HCT116 (cell line): ENCODE data around the gene CNKSR1. TPM values are rescaled to one million over a fixed set of nuclear protein-coding genes. Genes with fewer than 3 reads are reported as not detected.

Experiments
- ATAC-seq: fragments of 200-7000 bp; cut with Tn5 transposase; 2 replicates; pipeline ENCODE4 v1.9.1; 2020; ENCODE audit warnings: mild to moderate bottlenecking, moderate library complexity
- BruUV-seq: library from RNA; stranded (reverse); fragments of 400-500 nt; replicated peaks from 2 replicates; lab custom pipeline; 2021; lab: Mats Ljungman, UMichigan
- CTCF ChIA-PET: fragments of 300-600 bp; sonication (Branson Sonifier 250); formaldehyde crosslinking; loops from one replicate; lab custom pipeline; 2021; ENCODE audit warnings: antibody characterized with exemption; lab: Charles Lee
- POLR2A ChIA-PET: fragments of 300-600, 350-600 bp; sonication (Branson Sonifier 250); formaldehyde crosslinking; loops from one replicate; lab custom pipeline; 2021; ENCODE audit warnings: antibody characterized with exemption; lab: Charles Lee
- RAD21 ChIA-PET, 2 experiments: fragments of 300-600 bp; sonication (Branson Sonifier 250); formaldehyde crosslinking; loops; one replicate each; lab custom pipeline; 2023; ENCODE audit warnings: low total read pairs in 2 of 2; ENCODE audit not compliant: uncharacterized antibody in 2 of 2, unreplicated experiment in 2 of 2, low non-redundant PET in 1 of 2; lab: Charles Lee
- DNase-seq: peaks from one replicate; pipeline ENCODE4 v3.0.0-alpha.2; 2010; ENCODE audit warnings: low read depth, low spot score
- H2AFZ ChIP-seq: fragments of 200-600 bp; shearing (Covaris generic), sonication (generic); 2 replicates; pipeline ENCODE4 v1.6.1; 2017; ENCODE audit warnings: low read depth, mixed run types, mixed read lengths, antibody characterized with exemption, low read length; ENCODE audit not compliant: poor library complexity, severe bottlenecking
- H3K27ac ChIP-seq: 2 replicates; pipeline ENCODE4 v1.5.1; 2012; ENCODE audit warnings: low read depth, low read length
- H3K27me3 ChIP-seq: fragments of 200-600 bp; sonication (generic); 2 replicates; pipeline ENCODE4 v1.6.1; 2016; ENCODE audit warnings: mixed run types, low read length, mixed read lengths; ENCODE audit not compliant: insufficient read depth
- H3K36me3 ChIP-seq, 2 experiments: fragments of 200-500 bp in 1 of 2; fragments of 200-600 bp in 1 of 2; sonication (Bioruptor generic) in 1 of 2; sonication (generic) in 1 of 2; 2 replicates each; pipeline versions ENCODE4 v1.5.1 to v1.6.1; 2014 to 2016; ENCODE audit warnings: low read length in 2 of 2, inconsistent platforms in 1 of 2, mixed read lengths in 1 of 2, mixed run types in 1 of 2; ENCODE audit not compliant: insufficient read depth in 2 of 2, control insufficient read depth in 1 of 2
- H3K4me1 ChIP-seq, 2 experiments: fragments of 200-600 bp in 1 of 2; sonication (generic) in 1 of 2; 2 replicates each; pipeline versions ENCODE4 v1.5.1 to v1.6.1; 2012 to 2017; ENCODE audit warnings: low read length in 2 of 2, inconsistent platforms in 1 of 2, mild to moderate bottlenecking in 1 of 2, mixed read lengths in 1 of 2, mixed run types in 1 of 2, moderate library complexity in 1 of 2; ENCODE audit not compliant: insufficient read depth in 2 of 2, control insufficient read depth in 1 of 2
- H3K4me2 ChIP-seq: fragments of 200-600 bp; sonication (generic); 2 replicates; pipeline ENCODE4 v1.6.1; 2017; ENCODE audit warnings: mixed run types, low read length, mixed read lengths
- H3K4me3 ChIP-seq, 2 experiments: fragments of 200-600 bp in 1 of 2; sonication (generic) in 1 of 2; replicated peaks in 1 of 2; 2 replicates each; pipeline ENCODE4 v1.5.1; 2011 to 2016; ENCODE audit warnings: low read length in 2 of 2, control low read depth in 1 of 2, low read depth in 1 of 2, mild to moderate bottlenecking in 1 of 2, mixed read lengths in 1 of 2, mixed run types in 1 of 2
- H3K79me2 ChIP-seq: fragments of 200-600 bp; sonication (generic); 2 replicates; pipeline ENCODE4 v1.6.1; 2017; ENCODE audit warnings: mild to moderate bottlenecking, mixed run types, low read length, moderate library complexity, mixed read lengths; ENCODE audit not compliant: insufficient read depth
- H3K9ac ChIP-seq: fragments of 200-600 bp; sonication (generic); 2 replicates; pipeline ENCODE4 v1.6.1; 2016; ENCODE audit warnings: low read length, mixed read lengths
- H3K9me2 ChIP-seq: fragments of 200-600 bp; sonication (generic), shearing (Covaris generic); 2 replicates; pipeline ENCODE4 v1.6.1; 2017; ENCODE audit warnings: mixed run types, mild to moderate bottlenecking, moderate library complexity; ENCODE audit not compliant: insufficient read depth
- H3K9me3 ChIP-seq, 2 experiments: fragments of 200-500 bp in 1 of 2; fragments of 200-600 bp in 1 of 2; sonication (Bioruptor generic) in 1 of 2; sonication (generic) in 1 of 2; 2 replicates each; pipeline ENCODE4 v1.6.1; 2014 to 2017; ENCODE audit warnings: low read length in 2 of 2, mixed read lengths in 2 of 2, inconsistent platforms in 1 of 2, low read depth in 1 of 2, mild to moderate bottlenecking in 1 of 2, mixed run types in 1 of 2, moderate library complexity in 1 of 2; ENCODE audit not compliant: control insufficient read depth in 1 of 2, insufficient read depth in 1 of 2
- H4K20me1 ChIP-seq: fragments of 200-600 bp; sonication (generic), shearing (Covaris generic); 2 replicates; pipeline ENCODE4 v1.6.1; 2017; ENCODE audit warnings: mixed run types, mild to moderate bottlenecking, moderate library complexity; ENCODE audit not compliant: insufficient read depth
- ELF1 ChIP-seq: IDR thresholded peaks from 2 replicates; pipeline ENCODE4 v1.6.1; 2012; ENCODE audit warnings: low read depth, borderline replicate concordance
- EZH2phosphoT487 ChIP-seq: fragments of 200-600 bp; IDR thresholded peaks from 2 replicates; pipeline ENCODE4 v1.6.1; 2018; ENCODE audit warnings: antibody characterized with exemption, borderline replicate concordance
- FOSL1 ChIP-seq: IDR thresholded peaks from 2 replicates; pipeline ENCODE4 v1.6.1; 2012; ENCODE audit warnings: low read depth
- POLR2AphosphoS5 ChIP-seq: IDR thresholded peaks from 2 replicates; pipeline ENCODE4 v1.6.1; 2011; ENCODE audit warnings: mild to moderate bottlenecking, low read depth, low read length, moderate library complexity
- RAD21 ChIP-seq: IDR thresholded peaks from 2 replicates; pipeline ENCODE4 v1.6.1; 2012; ENCODE audit warnings: low read depth, mild to moderate bottlenecking
- SIN3A ChIP-seq: IDR thresholded peaks from 2 replicates; pipeline ENCODE4 v1.6.1; 2012; ENCODE audit warnings: low read depth
- YY1 ChIP-seq: IDR thresholded peaks from 2 replicates; pipeline ENCODE4 v1.6.1; 2011; ENCODE audit warnings: low read length, low read depth, moderate library complexity, mild to moderate bottlenecking; ENCODE audit not compliant: insufficient replicate concordance; ENCODE audit errors: extremely low read depth
- intact Hi-C: fragments of 100-400 bp; cut with micrococcal nuclease; formaldehyde crosslinking; loops from 2 replicates; pipeline ENCODE4 v1.10.0; 2022
- total RNA-seq: library from RNA; stranded (reverse); gene quantifications from one replicate; pipeline ENCODE4 v1.2.1, GENCODE V29; 2021; ENCODE audit not compliant: unreplicated experiment
- TF ChIP-seq, protein P1 (sequence below): IDR thresholded peaks from 2 replicates; pipeline ENCODE4 v1.6.1; 2011; ENCODE audit warnings: mild to moderate bottlenecking, low read length, moderate library complexity; ENCODE audit not compliant: insufficient replicate concordance; ENCODE audit errors: extremely low read depth
- TF ChIP-seq, protein P2 (sequence below): IDR thresholded peaks from 2 replicates; pipeline ENCODE4 v1.6.1; 2012

Gene CNKSR1
- total RNA-seq, 1 experiment from 2014 or later = 26.6 TPM

DNA sequence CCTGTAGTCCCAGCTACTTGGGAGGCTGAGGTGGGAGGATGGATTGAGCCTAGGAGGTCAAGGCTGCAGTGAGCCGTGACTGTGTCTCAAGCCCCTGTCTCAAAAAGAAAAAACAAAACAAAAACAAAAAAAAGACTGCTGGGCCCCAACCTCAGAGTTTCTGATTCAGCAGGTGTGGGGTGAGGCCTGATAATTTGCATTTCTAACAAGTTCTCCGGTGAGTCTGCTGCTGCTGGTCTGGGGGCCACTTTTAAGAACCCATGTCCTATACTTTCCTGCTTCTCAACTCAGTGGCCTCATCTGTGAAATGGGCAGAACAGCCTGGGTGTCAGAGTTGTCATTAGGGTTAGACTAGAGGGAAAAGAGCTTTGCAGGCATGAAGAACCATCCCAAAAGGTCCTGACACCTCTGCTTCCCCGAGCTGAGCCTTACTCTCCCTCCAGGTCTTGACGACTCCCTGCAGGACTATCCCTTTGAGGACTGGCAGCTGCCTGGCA is 2.8 kb downstream of the CNKSR1 start:
- intact Hi-C loops = no loop called here
- ChIA-PET POLR2A (no interaction called here), RAD21 (no interaction called here)
- Histone ChIP-seq H3K36me3 (no peaks in the 10 kb centered on the region; a peak in 1 of 4 replicates), H3K9ac (no peak overlapping the region), H3K79me2 (peaks cover 7% of the 10 kb centered on the region; the same call in 1 of the 2 replicates), H2AFZ (no peak overlapping the region), H3K4me1 (peaks cover 11 to 25% of the 10 kb centered on the region in 2 experiments), H3K4me2 (no peak overlapping the region), H3K9me2 (no peaks in the 10 kb centered on the region), H3K27ac (no peak overlapping the region)
- TF ChIP-seq, protein P1, sequence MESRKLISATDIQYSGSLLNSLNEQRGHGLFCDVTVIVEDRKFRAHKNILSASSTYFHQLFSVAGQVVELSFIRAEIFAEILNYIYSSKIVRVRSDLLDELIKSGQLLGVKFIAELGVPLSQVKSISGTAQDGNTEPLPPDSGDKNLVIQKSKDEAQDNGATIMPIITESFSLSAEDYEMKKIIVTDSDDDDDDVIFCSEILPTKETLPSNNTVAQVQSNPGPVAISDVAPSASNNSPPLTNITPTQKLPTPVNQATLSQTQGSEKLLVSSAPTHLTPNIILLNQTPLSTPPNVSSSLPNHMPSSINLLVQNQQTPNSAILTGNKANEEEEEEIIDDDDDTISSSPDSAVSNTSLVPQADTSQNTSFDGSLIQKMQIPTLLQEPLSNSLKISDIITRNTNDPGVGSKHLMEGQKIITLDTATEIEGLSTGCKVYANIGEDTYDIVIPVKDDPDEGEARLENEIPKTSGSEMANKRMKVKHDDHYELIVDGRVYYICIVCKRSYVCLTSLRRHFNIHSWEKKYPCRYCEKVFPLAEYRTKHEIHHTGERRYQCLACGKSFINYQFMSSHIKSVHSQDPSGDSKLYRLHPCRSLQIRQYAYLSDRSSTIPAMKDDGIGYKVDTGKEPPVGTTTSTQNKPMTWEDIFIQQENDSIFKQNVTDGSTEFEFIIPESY = no peak
- TF ChIP-seq, all 23 proteins: peak for 0
- no peaks in the 10 kb centered on the region for H3K9me3 ChIP-seq
- ATAC-seq (no peak), DNase-seq (no peak)
- CTCF ChIA-PET = no interaction called here
- no peaks in the 10 kb centered on the region for H3K27me3 ChIP-seq
- BruUV-seq = no TSS peak
- no peak overlapping the region for H3K4me3 ChIP-seq
- H4K20me1 ChIP-seq = no peaks in the 10 kb centered on the region

DNA sequence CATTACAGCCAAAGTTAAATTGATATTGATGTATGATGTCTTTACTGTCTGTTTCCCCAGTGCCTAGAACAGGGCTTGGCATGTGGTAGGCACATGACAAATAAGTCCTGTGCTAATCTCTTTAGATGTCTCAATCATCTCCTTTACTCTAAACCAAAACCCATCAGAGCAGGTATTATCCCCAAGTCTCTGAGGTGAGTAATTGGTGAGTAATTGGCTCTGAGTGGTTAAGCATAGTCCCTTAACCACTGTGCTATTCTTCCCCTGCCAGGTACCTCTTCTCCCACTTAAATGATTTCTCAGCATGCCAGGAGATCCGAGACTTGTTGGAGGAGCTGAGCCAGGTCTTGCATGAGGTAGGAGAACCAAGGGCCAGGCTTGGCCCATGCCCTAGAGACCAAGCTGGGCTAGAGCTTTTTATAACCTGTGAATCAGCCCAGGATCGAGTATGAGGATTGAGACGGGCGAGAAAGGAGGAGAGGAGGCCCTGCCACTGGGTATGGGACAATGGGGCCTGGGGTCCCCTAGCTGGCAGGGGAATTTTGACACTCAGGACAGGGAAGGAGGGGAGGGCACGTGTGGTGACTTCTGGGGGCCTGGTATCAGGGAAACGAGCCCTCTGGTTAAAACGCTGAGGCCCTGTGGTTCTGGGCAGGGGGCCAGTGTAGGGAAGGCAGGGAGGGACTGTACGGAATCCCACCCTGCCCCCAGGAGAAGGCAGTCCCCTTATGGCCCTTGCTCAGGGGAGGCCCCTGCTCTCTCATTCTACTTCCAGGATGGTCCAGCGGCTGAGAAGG is 4.5 kb downstream of the CNKSR1 start:
- Histone ChIP-seq H3K4me1 (peaks cover 11 to 22% of the 10 kb centered on the region in 2 experiments), H3K36me3 (no peaks in the 10 kb centered on the region; a peak in 1 of 4 replicates), H3K9me2 (no peaks in the 10 kb centered on the region), H2AFZ (no peak overlapping the region), H3K27ac (no peak overlapping the region), H4K20me1 (no peaks in the 10 kb centered on the region), H3K4me3 (no peak overlapping the region), H3K4me2 (no peak overlapping the region), H3K27me3 (no peaks in the 10 kb centered on the region), H3K9ac (no peak overlapping the region), H3K79me2 (peaks cover 7% of the 10 kb centered on the region; the same call in 1 of the 2 replicates), H3K9me3 (no peaks in the 10 kb centered on the region)
- BruUV-seq = no TSS peak
- CTCF ChIA-PET = no interaction called here
- POLR2A ChIA-PET = no interaction called here
- RAD21 ChIA-PET = no interaction called here
- no peak for DNase-seq
- intact Hi-C loops = no loop called here
- ATAC-seq = no peak
- TF ChIP-seq, protein P1 = no peak
- TF ChIP-seq FOSL1 (no peak), EZH2phosphoT487 (no peak), RAD21 (no peak), YY1 (no peak), POLR2AphosphoS5 (no peak), SIN3A (no peak), ELF1 (no peak)
- TF ChIP-seq, protein P2, sequence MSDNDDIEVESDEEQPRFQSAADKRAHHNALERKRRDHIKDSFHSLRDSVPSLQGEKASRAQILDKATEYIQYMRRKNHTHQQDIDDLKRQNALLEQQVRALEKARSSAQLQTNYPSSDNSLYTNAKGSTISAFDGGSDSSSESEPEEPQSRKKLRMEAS = no peak
